Activated T-helper 1 cell treated with anti-CD3 and anti-CD28 coated beads, Interleukin-12 subunit alpha, Interleukin-12 subunit beta, Interleukin-2, Interleukin-4 antibody, amounts not matched to agents 30 ng/mL and 10 ng/mL and 1 ng/mL, durations not matched to agents 14 hours and 24 hours and 36 hours (primary cell): Measurements from ENCODE around the gene METTL3. TPM values are rescaled to one million over a fixed set of nuclear protein-coding genes. Genes with fewer than 3 reads are reported as not detected.
A peak's percentile ranks its signal among the peaks of the same experiment; 100 is the strongest.
"Not testable (repeated sequence)": the region's sequence is repeated elsewhere in the genome, so short reads cannot be mapped to it uniquely, and the experiment has no call there.

ENCODE experiments used
- DNase-seq: peaks from one replicate; pipeline ENCODE4 v3.0.0; 2021; ENCODE audit warnings: low spot score
- H3K27ac Mint-ChIP-seq: one replicate; pipeline ENCODE4 v1.8.0; 2021; ENCODE audit warnings: mild to moderate bottlenecking, mixed read lengths
- H3K27me3 Mint-ChIP-seq: one replicate; pipeline ENCODE4 v1.8.0; 2022; ENCODE audit warnings: mild to moderate bottlenecking, moderate library complexity, mixed read lengths; ENCODE audit not compliant: insufficient read depth
- H3K36me3 Mint-ChIP-seq: one replicate; pipeline ENCODE4 v1.8.0; 2021; ENCODE audit warnings: low read depth, mixed read lengths
- H3K4me1 Mint-ChIP-seq: one replicate; pipeline ENCODE4 v1.8.0; 2021; ENCODE audit warnings: low read depth, mixed read lengths
- H3K4me3 Mint-ChIP-seq: one replicate; pipeline ENCODE4 v1.8.0; 2021; ENCODE audit warnings: mild to moderate bottlenecking, moderate library complexity, mixed read lengths
- H3K9me3 Mint-ChIP-seq: one replicate; pipeline ENCODE4 v1.8.0; 2021; ENCODE audit warnings: mixed read lengths
- intact Hi-C: fragments of 100-400 bp; cut with micrococcal nuclease; formaldehyde crosslinking; loops from one replicate; pipeline ENCODE4 v1.15.1; 2024
- total RNA-seq: library from RNA; stranded (reverse); gene quantifications from 2 replicates; pipeline ENCODE4 v1.2.3, GENCODE V29; 2022

Gene METTL3
- 75.1 and 77.7 TPM in 2 replicates for total RNA-seq

GRCh38 chr14:21510735-21511657 lies at the start of gene METTL3:
METTL3 (minus strand) TSS chr14:21511340; CDS start chr14:21511223, 117 bp downstream.
- H3K9me3 Mint-ChIP-seq: no peaks in the 10 kb centered on the region
- peak; percentile 93 for DNase-seq
- peak within 1 kb of the TSS; percentile 93 for H3K27ac Mint-ChIP-seq
- H3K4me1 Mint-ChIP-seq: peaks cover 27% of the 10 kb centered on the region
- peaks cover 23% of the 10 kb centered on the region for H3K36me3 Mint-ChIP-seq
- peak within 1 kb of the TSS; percentile 99 for H3K4me3 Mint-ChIP-seq
- H3K27me3 Mint-ChIP-seq: peaks cover 12% of the 10 kb centered on the region
- intact Hi-C loops: loop anchor here (1.0 to 2.0 kb wide), 10 partner anchors 13 to 1256 kb away; partner anchors contain the start of genes CHD8, HNRNPC, OXA1L and SALL2

GRCh38 chr14:21558703-21559170 lies 47.6 kb upstream of the METTL3 start:
- Mint-ChIP-seq H3K36me3 (no peaks in the 10 kb centered on the region), H3K4me1 (peaks cover 8% of the 10 kb centered on the region), H3K9me3 (no peaks in the 10 kb centered on the region), H3K27me3 (no peaks in the 10 kb centered on the region), H3K27ac (no peak overlapping the region), H3K4me3 (no peak overlapping the region)
- DNase-seq: no peak
- intact Hi-C loops: loop anchor here (5.0 to 10.0 kb wide), 2 partner anchors 191 to 454 kb away; partner anchors contain the start of gene TMEM253

GRCh38 chr14:21557084-21557901 lies 46.2 kb upstream of the METTL3 start:
- no peaks in the 10 kb centered on the region for H3K9me3 Mint-ChIP-seq
- peak overlapping the region; percentile 68 for H3K27ac Mint-ChIP-seq
- H3K4me1 Mint-ChIP-seq: peaks cover 8% of the 10 kb centered on the region
- intact Hi-C loops: loop anchor here (1.0 to 10.0 kb wide), 10 partner anchors 46 to 452 kb away; partner anchors contain the start of genes CHD8, METTL3, TMEM253 and TOX4
- H3K36me3 Mint-ChIP-seq: no peaks in the 10 kb centered on the region
- H3K27me3 Mint-ChIP-seq: no peaks in the 10 kb centered on the region
- H3K4me3 Mint-ChIP-seq: no peak overlapping the region
- peak; percentile 62 for DNase-seq

- Mint-ChIP-seq H3K36me3 (no peaks in the 10 kb centered on the region), H3K4me3 (no peak overlapping the region), H3K9me3 (no peaks in the 10 kb centered on the region), H3K27me3 (no peaks in the 10 kb centered on the region), H3K27ac (no peak overlapping the region), H3K4me1 (peaks cover 8% of the 10 kb centered on the region)
- DNase-seq: no peak
- intact Hi-C loops: loop anchor here (1.0 to 10.0 kb wide), 10 partner anchors 45 to 452 kb away; partner anchors contain the start of genes CHD8, METTL3, TMEM253 and TOX4
Measured at GRCh38 chr14:21556378-21557083, 45.4 kb upstream of the METTL3 start.

- intact Hi-C loops: loop anchor here (10.0 kb wide), 1 partner anchor 448 kb away; the partner anchor contains the start of gene TMEM253
- H3K27me3 Mint-ChIP-seq: no peaks in the 10 kb centered on the region
Measured at GRCh38 chr14:21553266-21553665, 42.1 kb upstream of the METTL3 start.

GRCh38 chr14:21544588-21544987 lies 33.4 kb upstream of the METTL3 start:
- H3K27me3 Mint-ChIP-seq, H3K4me1 Mint-ChIP-seq, H3K4me3 Mint-ChIP-seq, H3K9me3 Mint-ChIP-seq, DNase-seq, intact Hi-C loops, H3K27ac Mint-ChIP-seq, H3K36me3 Mint-ChIP-seq: not testable (repeated sequence)

More at GRCh38 chr14:21553266-21553665, 42.1 kb upstream of the METTL3 start:
- Mint-ChIP-seq H3K4me3 (no peak overlapping the region), H3K4me1 (peaks cover 8% of the 10 kb centered on the region), H3K27ac (no peak overlapping the region), H3K9me3 (no peaks in the 10 kb centered on the region), H3K36me3 (no peaks in the 10 kb centered on the region)
- no peak for DNase-seq

- H3K9me3 Mint-ChIP-seq: no peaks in the 10 kb centered on the region
- no peak for DNase-seq
- no peaks in the 10 kb centered on the region for H3K36me3 Mint-ChIP-seq
- H3K4me1 Mint-ChIP-seq: no peaks in the 10 kb centered on the region
- no peak overlapping the region for H3K4me3 Mint-ChIP-seq
- H3K27ac Mint-ChIP-seq: no peak overlapping the region
- H3K27me3 Mint-ChIP-seq: peaks cover 13% of the 10 kb centered on the region
- intact Hi-C loops: no loop called here
Measured at GRCh38 chr14:21543963-21544362, 32.8 kb upstream of the METTL3 start.

GRCh38 chr14:21543521-21543960 lies 32.4 kb upstream of the METTL3 start:
- peaks cover 17% of the 10 kb centered on the region for H3K27me3 Mint-ChIP-seq
- H3K27ac Mint-ChIP-seq: no peak overlapping the region
- no peaks in the 10 kb centered on the region for H3K4me1 Mint-ChIP-seq
- no peaks in the 10 kb centered on the region for H3K36me3 Mint-ChIP-seq
- intact Hi-C loops: no loop called here
- DNase-seq: no peak
- no peaks in the 10 kb centered on the region for H3K9me3 Mint-ChIP-seq
- no peak overlapping the region for H3K4me3 Mint-ChIP-seq

GRCh38 chr14:21541413-21542074 lies 30.4 kb upstream of the METTL3 start:
- Mint-ChIP-seq H3K27ac (no peak overlapping the region), H3K4me3 (no peak overlapping the region), H3K27me3 (peaks cover 32% of the 10 kb centered on the region), H3K9me3 (no peaks in the 10 kb centered on the region), H3K36me3 (no peaks in the 10 kb centered on the region), H3K4me1 (no peaks in the 10 kb centered on the region)
- intact Hi-C loops: no loop called here
- DNase-seq: no peak

GRCh38 chr14:21539189-21539940 lies 28.2 kb upstream of the METTL3 start:
- no peaks in the 10 kb centered on the region for H3K9me3 Mint-ChIP-seq
- no peaks in the 10 kb centered on the region for H3K4me1 Mint-ChIP-seq
- no peak for DNase-seq
- intact Hi-C loops: no loop called here
- no peak overlapping the region for H3K27ac Mint-ChIP-seq
- no peaks in the 10 kb centered on the region for H3K36me3 Mint-ChIP-seq
- H3K27me3 Mint-ChIP-seq: peaks cover 49% of the 10 kb centered on the region
- no peak overlapping the region for H3K4me3 Mint-ChIP-seq

- H3K27ac Mint-ChIP-seq: no peak overlapping the region
- no peaks in the 10 kb centered on the region for H3K9me3 Mint-ChIP-seq
- intact Hi-C loops: no loop called here
- no peaks in the 10 kb centered on the region for H3K4me1 Mint-ChIP-seq
- no peaks in the 10 kb centered on the region for H3K36me3 Mint-ChIP-seq
- no peak overlapping the region for H3K4me3 Mint-ChIP-seq
- H3K27me3 Mint-ChIP-seq: peaks cover 54% of the 10 kb centered on the region
- no peak for DNase-seq
Measured at GRCh38 chr14:21537090-21537424, 25.9 kb upstream of the METTL3 start.
